Activated T-helper 9 cell treated with anti-CD3 and anti-CD28 coated beads, Interleukin-2, amount 50 U/mL, for 16 hours (primary cell): ENCODE results near the gene CHRNB4.

Source experiments
- DNase-seq: peaks from one replicate; pipeline ENCODE4 v3.0.0-alpha.2; 2020; ENCODE audit warnings: low read depth

CHRNB4 gene

GRCh38 chr15:78667578-78668236, 26.7 kb upstream of the CHRNB4 start:
- DNase-seq: no peak

- no peak for DNase-seq
Measured at GRCh38 chr15:78666010-78666409, 25.0 kb upstream of the CHRNB4 start.

GRCh38 chr15:78663703-78664102, 22.7 kb upstream of the CHRNB4 start:
- DNase-seq: no peak

GRCh38 chr15:78662028-78662427, 21.0 kb upstream of the CHRNB4 start:
- DNase-seq: no peak

- no peak for DNase-seq
Measured at GRCh38 chr15:78661001-78661400, 20.0 kb upstream of the CHRNB4 start.

GRCh38 chr15:78660584-78660983, 19.6 kb upstream of the CHRNB4 start:
- DNase-seq: no peak

- DNase-seq: no peak
Measured at GRCh38 chr15:78658823-78659222, 17.8 kb upstream of the CHRNB4 start.

- no peak for DNase-seq
Measured at GRCh38 chr15:78654272-78654671, 13.3 kb upstream of the CHRNB4 start.

- no peak for DNase-seq
Measured at GRCh38 chr15:78651930-78652615, 11.1 kb upstream of the CHRNB4 start.

- no peak for DNase-seq
Measured at GRCh38 chr15:78651007-78651406, 10.0 kb upstream of the CHRNB4 start.

- DNase-seq: no peak
Measured at GRCh38 chr15:78650022-78650421, 9.0 kb upstream of the CHRNB4 start.

GRCh38 chr15:78645009-78645408, 4.0 kb upstream of the CHRNB4 start:
- no peak for DNase-seq

GRCh38 chr15:78642331-78642730, 1.3 kb upstream of the CHRNB4 start:
- DNase-seq: no peak

- DNase-seq: no peak
Measured at GRCh38 chr15:78641749-78642275, 802 bp upstream of the CHRNB4 start.

GRCh38 chr15:78640527-78641101, 396 bp downstream of the CHRNB4 start:
- no peak for DNase-seq

- DNase-seq: no peak
Measured at GRCh38 chr15:78638658-78639314, 2.2 kb downstream of the CHRNB4 start.

GRCh38 chr15:78637776-78638435, 3.1 kb downstream of the CHRNB4 start:
- no peak for DNase-seq

GRCh38 chr15:78636378-78636859, 4.6 kb downstream of the CHRNB4 start:
- no peak for DNase-seq

- no peak for DNase-seq
Measured at GRCh38 chr15:78635346-78635745, 5.7 kb downstream of the CHRNB4 start.

GRCh38 chr15:78634210-78635145, 6.5 kb downstream of the CHRNB4 start:
- DNase-seq: no peak

- no peak for DNase-seq
Measured at GRCh38 chr15:78633348-78633747, 7.7 kb downstream of the CHRNB4 start.
